HG02763 (cell line): ENCODE measurements around the gene POP5.
"Not testable (repeated sequence)": the region's sequence is repeated elsewhere in the genome, so short reads cannot be mapped to it uniquely, and the experiment has no call there.

Source experiments
- ATAC-seq: cut with Tn5 transposase; IDR thresholded peaks from one replicate; pipeline ENCODE4 v1.9.1; 2021; ENCODE audit warnings: mild to moderate bottlenecking, moderate library complexity; ENCODE audit not compliant: unreplicated experiment

The POP5 gene

DNA sequence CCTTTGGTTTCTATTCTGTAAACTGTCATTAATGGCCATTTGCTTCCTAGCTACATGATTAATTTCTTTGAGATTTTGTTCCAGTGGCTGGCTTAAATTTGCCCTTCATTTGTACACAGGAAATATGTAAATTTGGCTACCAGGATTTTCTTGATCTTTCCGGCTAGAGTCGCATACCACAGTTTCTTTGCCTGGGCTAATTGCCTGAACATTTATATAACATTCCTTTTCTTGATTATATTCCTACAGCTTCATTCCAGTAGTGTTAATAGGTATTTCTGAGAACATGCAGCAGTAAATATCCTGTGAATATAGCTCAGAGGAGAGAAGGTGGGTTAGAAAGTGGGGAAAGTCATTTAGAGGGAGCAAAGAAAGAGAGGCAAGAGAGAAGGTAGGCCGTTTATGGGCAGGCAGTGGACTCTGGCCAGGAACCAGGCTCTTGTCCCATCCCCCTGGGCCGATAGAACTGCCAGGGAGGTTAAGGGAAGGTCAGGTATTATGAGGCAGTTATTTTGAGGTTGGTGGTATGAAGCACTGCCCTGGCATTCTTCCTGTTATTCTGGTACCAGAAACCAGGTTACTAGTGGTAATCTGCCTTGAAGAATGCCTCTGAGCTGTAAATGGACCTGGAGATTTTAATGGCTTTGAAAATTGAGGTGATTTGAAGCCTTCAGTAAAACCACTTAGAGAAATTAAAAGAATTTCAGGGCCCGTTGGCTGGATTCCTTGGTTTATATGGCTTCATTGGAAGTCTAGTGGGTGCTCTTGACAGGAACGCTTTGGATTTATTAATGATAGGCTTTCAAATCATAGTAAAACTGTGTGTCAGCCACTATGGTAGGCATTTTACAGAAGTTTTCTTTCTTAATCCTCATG lies 42.7 kb downstream of the POP5 start:
- no peak for ATAC-seq

DNA sequence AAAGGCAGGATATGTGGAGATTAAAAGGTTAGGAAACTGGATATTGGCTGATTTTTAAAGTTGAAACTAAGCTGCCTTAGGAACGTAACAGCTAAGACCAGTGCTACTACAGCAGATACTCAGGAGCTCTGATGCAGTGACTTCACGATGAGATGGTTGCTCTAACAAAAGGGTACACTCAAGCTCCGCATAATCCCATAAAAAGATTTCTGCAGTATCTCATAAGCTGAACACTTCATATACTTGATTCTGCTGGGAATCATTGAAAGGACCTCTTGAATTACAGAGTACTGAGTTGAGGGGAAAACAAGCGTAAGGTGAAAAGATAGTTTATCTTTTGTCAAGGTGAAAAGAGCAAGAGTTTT lies 43.4 kb downstream of the POP5 start:
- ATAC-seq: no peak

GRCh38 chr12:120536064-120536791 lies 45.0 kb downstream of the POP5 start:
- ATAC-seq: no peak

DNA sequence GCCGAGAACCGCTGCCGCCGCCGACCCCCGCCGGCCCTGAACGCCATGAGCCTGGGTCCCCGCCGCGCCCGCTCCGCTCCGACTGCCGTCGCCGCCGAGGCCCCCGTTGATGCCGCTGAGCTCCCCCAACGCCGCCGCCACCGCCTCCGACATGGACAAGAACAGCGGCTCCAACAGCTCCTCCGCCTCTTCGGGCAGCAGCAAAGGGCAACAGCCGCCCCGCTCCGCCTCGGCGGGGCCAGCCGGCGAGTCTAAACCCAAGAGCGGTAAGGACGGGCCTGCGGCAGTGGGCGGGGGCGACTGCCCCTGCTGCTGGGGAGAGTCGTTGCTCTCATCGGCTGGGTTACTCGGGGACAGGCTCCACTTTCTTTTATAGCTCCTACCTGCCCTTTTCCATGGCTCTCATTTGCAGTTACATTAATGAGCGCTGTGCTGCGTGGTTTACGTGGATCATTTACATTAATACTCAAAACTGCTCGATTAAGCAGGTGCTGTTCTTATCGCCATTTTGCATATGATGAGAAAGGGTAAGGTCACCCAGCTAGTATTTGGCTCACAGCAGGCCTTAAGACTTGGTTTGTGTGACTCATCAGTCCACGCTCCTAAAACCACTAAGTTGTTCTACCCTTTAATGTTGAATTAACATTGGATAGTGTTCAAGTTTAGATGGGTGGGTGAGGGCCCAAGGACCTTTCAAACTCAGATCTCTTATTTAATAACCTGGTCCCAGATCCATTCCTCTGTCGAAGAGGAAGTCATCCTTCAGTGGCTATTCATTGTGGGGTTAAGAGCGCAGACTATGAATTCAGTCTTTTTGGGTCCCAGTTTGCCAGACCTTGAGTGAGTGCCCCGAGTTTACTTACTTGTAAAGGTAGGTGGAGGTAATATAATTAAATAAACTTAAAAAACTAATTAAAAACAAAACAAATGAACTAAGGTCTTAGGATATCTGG lies 46.2 kb downstream of the POP5 start:
- ATAC-seq: peak; percentile 28

GRCh38 chr12:120534203-120534702 lies 46.9 kb downstream of the POP5 start, which contains the start of gene RNF10:
Gene RNF10 (plus strand): TSS chr12:120534356. CDS start chr12:120534812, 456 bp downstream.
- ATAC-seq: peak; percentile 64

GRCh38 chr12:120532701-120533238 lies 48.4 kb downstream of the POP5 start:
- no peak for ATAC-seq

DNA sequence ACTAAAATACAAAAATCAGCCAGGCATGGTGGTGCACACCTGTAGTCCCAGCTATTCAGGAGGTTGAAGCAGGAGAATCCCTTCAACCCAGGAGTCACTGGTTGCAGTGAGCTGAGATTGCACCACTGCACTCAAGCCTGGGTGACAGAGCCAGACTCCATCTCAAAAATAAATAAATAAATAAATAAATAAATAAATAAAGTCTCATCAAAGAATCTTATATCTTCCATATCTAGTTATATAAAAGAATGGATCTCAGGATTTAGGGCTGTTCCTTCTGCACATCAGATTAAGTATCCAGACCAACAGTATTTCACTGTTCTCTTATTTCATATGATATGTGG lies 50.8 kb downstream of the POP5 start:
- ATAC-seq: not testable (repeated sequence)

GRCh38 chr12:120529641-120530417 lies 51.4 kb downstream of the POP5 start:
- no peak for ATAC-seq

GRCh38 chr12:120528861-120529525 lies 52.2 kb downstream of the POP5 start, which contains the start of gene COQ5:
Gene COQ5 (minus strand): TSS chr12:120529158. CDS start chr12:120529141, 17 bp downstream.
- peak; percentile 73 for ATAC-seq
